ENCODE data around the gene MED10.

GRCh38 chr5:6423327-6424109 is 45.2 kb upstream of the MED10 start:
- TF ChIP-seq CTCF (IDR thresholded peaks at IDR 0.05) (no peak), POLR2A (IDR thresholded peaks at IDR 0.05) (no peak)
